G401 (cell line): ENCODE results near the gene MAGI2. TPM values are rescaled to one million over a fixed set of nuclear protein-coding genes. Genes with fewer than 3 reads are reported as not detected.

ENCODE experiments used
- DNase-seq: peaks from one replicate; pipeline ENCODE4 v3.0.0-alpha.2; 2015; ENCODE audit warnings: low spot score
- in situ Hi-C: cut with HindIII; loops from 2 replicates; pipeline ENCODE4 v1.10.0; 2016; ENCODE audit warnings: low sequenced_read_pairs, mixed read lengths
- total RNA-seq: library from RNA; depleted of rRNA; stranded (reverse); fragments of >200 nt; shearing (Covaris generic); gene quantifications from 2 replicates; pipeline ENCODE4 v1.2.3, GENCODE V29; 2014

Gene MAGI2
- total RNA-seq, 1 experiment from 2014 or later: not detected

DNA sequence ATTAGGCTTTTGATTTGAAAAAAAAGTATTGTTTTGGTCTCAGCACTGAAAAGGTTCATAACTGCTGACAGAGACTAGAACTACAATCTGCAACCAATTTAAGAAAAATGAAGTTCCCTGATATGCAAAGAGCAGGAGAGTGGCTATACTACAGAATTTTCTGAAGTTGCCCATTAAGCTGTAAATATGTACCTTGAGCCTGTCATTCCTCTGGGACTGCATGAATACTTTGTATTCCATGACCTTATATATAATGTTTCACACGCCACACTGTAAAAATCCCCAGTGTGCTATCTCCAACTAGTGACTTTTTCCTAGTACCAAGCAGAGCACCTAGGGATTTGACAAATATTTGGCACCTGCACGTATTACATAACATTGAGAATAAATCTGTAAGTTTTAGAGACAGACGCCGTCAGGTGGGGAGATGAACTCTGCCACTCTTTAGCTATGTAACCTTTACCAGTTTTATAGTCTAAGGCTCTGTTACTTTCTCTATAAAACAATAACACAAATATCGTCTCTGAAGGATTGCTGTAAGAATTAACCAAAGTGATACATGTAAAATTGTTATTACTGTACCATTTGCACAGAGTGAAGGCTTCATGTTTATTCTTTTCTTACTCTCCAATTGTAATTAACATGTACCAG lies 235.4 kb downstream of the MAGI2 start:
- DNase-seq: peak; percentile 46
- in situ Hi-C loops: no loop called here

DNA sequence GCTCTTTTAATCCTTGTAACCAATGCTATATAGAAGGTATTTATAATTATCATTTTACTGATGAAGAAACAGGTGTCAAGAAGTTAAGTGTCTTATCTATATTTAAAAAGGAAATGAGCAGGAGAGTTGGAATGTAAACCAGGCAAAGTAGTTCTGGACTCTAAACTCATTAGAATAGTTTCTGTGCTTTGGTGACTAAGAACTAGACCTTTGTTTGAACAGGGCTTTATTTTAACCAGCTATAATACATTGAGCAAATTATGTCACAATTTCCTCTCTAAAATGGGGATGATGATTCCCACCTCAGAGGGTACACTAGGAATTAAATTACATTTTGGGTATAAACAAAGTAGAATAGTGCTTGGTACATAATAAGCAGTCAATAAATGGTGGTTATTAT lies 236.0 kb downstream of the MAGI2 start:
- DNase-seq: no peak
- in situ Hi-C loops: no loop called here

DNA sequence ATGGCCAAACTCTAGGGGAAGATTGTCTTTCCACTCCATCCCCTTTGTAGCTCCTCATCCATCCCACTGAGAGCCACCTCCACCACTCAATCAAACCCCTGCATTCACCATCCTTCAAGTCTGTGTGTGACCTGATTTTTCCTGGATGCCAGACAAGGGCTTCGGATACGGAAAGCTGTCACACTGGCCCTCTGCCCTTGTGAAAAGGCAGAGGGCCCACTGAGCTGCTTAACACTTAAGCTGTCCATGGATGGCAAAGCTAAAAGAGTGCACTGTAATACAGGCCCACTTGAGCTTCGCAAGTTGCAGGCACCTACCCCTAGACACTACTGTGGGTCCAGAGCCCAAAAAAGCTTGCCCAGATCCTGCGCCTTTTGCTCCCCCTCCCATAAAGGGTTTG lies 237.2 kb downstream of the MAGI2 start:
- in situ Hi-C loops: no loop called here
- DNase-seq: peak; percentile 96

- in situ Hi-C loops: no loop called here
- DNase-seq: no peak
Measured at GRCh38 chr7:79212334-79212733, 241.1 kb downstream of the MAGI2 start.

- in situ Hi-C loops: no loop called here
- DNase-seq: no peak
Measured at GRCh38 chr7:79211724-79212123, 241.7 kb downstream of the MAGI2 start.

DNA sequence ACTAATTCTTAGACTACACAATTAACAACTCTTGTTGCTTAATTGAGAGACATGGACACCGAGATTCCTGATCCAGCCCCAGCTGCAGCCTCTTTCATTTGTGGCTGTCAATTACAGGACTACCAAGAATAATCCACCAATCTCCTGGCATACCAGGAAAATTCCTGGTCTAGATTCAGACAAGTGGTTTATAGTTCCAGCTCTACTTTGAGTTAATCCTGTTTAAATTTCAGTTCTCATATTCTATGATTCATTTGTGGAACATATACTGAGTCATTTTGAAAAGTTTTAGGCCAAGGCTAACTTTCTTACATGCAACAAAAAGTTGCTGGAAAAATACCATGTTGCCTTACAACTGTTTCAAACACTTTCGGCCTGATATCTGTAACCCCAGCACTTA lies 253.5 kb downstream of the MAGI2 start:
- no peak for DNase-seq
- in situ Hi-C loops: no loop called here

GRCh38 chr7:79199266-79199665 lies 254.2 kb downstream of the MAGI2 start:
- in situ Hi-C loops: no loop called here
- DNase-seq: no peak

GRCh38 chr7:79185605-79186004 lies 267.9 kb downstream of the MAGI2 start:
- in situ Hi-C loops: no loop called here

DNA sequence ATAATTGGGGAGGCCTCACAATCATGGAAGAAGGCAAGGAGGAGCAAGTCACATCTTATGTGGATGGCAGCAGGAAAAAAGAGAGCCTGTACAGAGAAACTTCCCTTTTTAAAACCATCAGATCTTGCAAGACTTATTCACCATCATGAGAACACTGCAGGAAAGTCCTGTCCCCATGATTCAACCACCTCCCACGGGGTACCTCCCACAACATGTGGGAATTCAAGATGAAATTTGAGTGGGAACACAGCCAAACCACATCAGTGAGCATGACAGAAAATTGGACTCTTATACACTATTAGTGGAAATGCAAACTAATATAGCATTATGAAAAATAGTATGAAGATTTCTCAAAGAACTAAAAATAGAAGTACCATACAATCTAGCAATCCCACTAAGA lies 271.2 kb downstream of the MAGI2 start:
- DNase-seq: no peak
- in situ Hi-C loops: no loop called here

More at GRCh38 chr7:79185605-79186004, 267.9 kb downstream of the MAGI2 start:
- no peak for DNase-seq

- DNase-seq: no peak
- in situ Hi-C loops: no loop called here
Measured at GRCh38 chr7:79180533-79180932, 272.9 kb downstream of the MAGI2 start.

- peak; percentile 81 for DNase-seq
- in situ Hi-C loops: no loop called here
Measured at GRCh38 chr7:79176859-79177477, 276.5 kb downstream of the MAGI2 start.

GRCh38 chr7:79175374-79175773 lies 278.1 kb downstream of the MAGI2 start:
- in situ Hi-C loops: no loop called here
- peak; percentile 8 for DNase-seq

DNA sequence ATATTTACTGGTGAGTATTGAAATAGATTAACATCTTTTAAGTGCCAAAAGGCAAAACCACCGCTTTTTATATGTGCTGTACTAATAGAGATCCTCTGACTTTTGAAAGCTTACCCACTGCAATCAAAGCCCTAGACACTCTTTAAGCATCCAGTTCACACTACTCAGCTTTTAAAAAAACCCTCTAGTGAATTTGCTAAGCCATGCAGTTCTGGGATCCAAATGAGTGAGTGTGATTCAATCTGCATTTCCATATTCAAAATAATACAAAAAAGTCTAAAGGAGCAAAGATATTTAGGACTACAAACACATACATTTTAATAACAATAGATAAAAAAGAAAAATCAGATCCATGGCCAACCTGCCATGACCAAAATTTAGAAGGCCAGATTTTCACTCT lies 288.2 kb downstream of the MAGI2 start:
- no peak for DNase-seq
- in situ Hi-C loops: no loop called here

DNA sequence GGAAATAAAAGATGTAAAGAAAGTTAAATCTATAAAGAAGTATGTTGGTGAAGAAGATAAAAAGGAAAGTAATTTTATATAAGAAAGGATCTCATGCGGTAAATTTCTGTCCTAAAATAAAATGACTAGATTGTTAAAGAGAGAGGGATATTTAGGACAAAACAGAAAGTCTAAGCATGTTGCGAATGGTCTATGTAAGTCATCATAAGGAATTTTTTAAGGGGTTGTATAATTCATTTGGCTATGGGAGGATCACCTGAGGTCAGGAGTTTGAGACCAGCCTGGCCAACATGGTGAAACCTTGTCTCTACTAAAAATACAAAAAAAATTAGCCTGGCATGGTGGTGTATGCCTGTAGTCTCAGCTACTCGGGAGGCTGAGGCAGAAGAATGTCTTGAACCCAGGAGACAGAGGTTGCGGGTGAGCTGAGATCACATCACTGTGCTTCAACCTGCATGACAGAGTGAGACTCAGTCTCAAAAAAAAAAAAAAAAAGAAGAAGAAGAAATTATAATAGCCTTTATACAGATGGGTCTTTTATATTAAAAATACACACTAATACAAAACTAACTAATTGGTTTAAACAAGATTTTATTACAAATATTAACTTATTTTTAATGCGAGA lies 294.3 kb downstream of the MAGI2 start:
- DNase-seq: no peak
- in situ Hi-C loops: no loop called here

- in situ Hi-C loops: no loop called here
Measured at GRCh38 chr7:79157281-79157680, 296.2 kb downstream of the MAGI2 start.

GRCh38 chr7:79149831-79150230 lies 303.6 kb downstream of the MAGI2 start:
- in situ Hi-C loops: no loop called here
- DNase-seq: no peak

More at GRCh38 chr7:79157281-79157680, 296.2 kb downstream of the MAGI2 start:
- DNase-seq: no peak

- DNase-seq: no peak
- in situ Hi-C loops: no loop called here
Measured at GRCh38 chr7:79142706-79143105, 310.8 kb downstream of the MAGI2 start.

- in situ Hi-C loops: no loop called here
Measured at GRCh38 chr7:79141252-79141651, 312.2 kb downstream of the MAGI2 start.

DNA sequence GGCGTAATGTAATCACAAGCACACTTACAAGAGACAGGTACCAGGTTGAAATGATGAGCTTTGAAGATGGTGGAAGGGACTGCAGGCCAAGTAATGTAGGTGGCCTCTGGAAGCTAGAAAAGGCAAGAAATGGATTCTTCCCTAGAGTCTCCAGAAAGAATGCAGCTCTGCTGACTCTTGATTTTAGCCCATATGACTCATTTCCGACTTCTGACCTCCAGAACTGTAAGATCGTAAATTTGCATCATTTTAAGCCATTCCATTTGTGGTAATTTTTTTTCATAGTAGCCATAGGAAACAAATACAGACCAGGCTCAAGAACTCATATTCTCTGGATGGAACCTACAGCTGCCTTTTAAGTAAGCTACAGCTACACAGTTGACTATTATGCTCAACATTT lies 315.5 kb downstream of the MAGI2 start:
- no peak for DNase-seq
- in situ Hi-C loops: no loop called here

More at GRCh38 chr7:79141252-79141651, 312.2 kb downstream of the MAGI2 start:
- DNase-seq: no peak

GRCh38 chr7:79132844-79133451 lies 320.5 kb downstream of the MAGI2 start:
- in situ Hi-C loops: no loop called here
- no peak for DNase-seq
